Stimulated activated CD8-positive, alpha-beta memory T cell treated with anti-CD3 and anti-CD28 coated beads, Interleukin-4, amount 100 ng/mL, for 48 hours (primary cell): ENCODE measurements around the gene EPRS1.
"Not testable (repeated sequence)": the region's sequence is repeated elsewhere in the genome, so short reads cannot be mapped to it uniquely, and the experiment has no call there.

Experiments
- DNase-seq: peaks from one replicate; pipeline ENCODE4 v3.0.0-alpha.2; 2020

The EPRS1 gene

DNA sequence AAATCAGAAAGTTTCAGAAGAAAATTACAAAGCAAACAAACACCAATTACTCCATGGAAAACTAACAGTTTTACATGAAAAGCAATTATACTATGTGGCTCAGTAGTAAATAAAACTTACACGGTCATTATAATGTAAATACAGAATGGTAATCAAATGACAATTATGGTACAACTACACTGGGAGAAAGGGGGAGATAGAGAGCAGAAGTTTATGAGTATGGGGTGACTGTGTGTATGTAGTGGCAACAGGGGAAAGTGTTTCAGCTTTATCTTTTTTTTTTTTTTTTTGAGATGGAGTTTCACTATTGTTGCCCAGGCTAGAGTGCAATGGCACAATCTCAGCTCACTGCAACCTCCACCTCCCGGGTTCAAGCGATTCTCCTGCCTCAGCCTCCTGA is 8.5 kb downstream of the EPRS1 start:
- not testable (repeated sequence) for DNase-seq

DNA sequence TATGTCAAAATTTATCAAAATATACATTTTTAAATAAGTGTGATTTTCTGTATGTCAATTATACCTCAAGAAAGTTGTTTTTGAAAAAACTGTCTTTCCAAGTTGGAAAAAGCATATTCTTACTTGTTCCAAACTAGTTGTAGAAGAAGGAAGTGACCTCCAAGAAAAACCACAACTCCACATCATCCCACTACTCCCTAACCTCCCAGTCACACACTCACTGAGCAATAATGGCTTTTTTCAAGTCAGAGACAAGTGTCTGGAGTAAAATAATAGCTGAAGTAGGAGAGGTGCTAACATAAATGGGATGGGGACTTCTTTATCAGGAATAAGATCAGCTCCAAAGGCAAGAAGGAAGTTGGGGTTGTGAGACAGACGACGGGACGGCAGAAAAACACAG is 13.4 kb downstream of the EPRS1 start:
- DNase-seq: no peak

DNA sequence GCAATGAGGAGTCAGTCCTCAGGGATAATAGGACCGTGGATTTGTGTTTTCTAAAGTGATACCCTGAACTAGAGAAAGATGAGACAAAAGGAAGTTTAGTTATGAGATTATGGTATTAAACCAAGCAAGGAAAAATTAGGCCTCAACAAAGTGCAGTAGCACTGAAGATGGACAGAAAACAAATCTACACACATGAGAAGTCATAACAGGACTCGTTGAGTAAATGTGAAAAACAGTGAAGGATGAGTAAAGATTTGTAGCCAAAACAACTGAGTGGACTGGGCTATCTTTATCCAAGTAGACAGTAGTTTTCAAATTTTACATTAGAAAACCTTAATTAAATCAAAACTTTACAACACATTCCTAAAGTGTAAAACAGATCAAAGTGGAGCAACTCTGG is 15.0 kb downstream of the EPRS1 start:
- no peak for DNase-seq

DNA sequence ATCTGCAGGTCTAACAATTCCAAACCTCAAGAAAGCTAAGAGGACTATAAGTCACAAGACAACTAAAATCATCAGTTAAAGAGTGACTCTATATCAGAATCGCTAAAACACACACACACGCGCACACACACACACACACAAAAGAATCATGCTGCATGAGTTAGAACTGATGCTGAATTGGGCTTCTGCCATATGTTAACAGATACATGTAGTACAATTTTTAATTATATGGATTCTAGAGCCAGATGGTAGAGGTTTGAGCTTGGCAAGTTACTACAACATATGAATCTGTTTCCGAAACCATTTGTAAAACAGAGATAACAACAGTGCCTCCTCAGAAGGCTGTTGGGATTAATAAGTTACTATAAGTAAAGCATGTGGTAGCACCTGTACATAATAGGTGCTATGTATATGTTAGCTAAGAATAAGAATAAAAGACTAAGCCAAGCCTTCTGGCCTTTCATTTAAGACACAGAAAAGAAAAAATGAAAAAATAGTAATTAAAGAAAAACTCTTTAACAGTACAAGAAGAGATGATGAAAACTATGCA is 17.9 kb downstream of the EPRS1 start:
- no peak for DNase-seq

DNA sequence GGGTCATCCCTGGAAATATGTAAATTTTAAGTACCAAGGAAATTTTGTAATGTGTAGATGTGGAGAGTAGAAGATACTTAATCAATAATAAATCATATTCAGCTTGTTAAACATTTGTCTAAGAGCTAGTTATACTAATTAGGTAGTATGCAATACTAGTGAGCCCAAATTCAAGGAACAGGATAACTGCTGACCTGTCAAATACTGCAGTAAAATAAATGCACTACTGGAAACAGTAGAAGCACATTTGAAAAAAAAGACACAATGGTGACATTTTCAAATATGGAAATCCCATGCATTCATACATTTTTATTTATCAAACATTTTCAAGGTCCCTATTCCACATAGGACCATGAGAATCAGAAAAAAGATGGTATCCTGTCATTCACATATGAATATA is 27.2 kb downstream of the EPRS1 start:
- DNase-seq: no peak

DNA sequence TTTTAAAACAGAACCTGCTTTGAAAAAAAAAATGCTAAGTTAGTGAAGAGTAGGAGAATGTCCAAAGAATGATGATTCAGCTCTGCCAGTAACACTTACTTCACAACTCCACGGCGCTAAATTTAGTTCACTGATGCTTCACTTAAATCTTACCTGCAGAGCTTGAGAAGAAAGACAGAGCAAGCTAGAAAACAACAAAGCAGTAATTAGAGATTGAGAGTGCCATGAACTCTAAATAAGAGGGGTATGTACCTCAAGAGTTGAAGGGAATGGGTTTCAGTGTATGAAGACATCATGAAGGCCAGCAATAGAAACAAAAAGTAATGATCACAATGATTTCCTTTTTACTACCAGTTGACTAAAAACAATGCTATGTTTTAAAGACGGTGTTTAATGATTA is 32.8 kb downstream of the EPRS1 start:
- DNase-seq: no peak

DNA sequence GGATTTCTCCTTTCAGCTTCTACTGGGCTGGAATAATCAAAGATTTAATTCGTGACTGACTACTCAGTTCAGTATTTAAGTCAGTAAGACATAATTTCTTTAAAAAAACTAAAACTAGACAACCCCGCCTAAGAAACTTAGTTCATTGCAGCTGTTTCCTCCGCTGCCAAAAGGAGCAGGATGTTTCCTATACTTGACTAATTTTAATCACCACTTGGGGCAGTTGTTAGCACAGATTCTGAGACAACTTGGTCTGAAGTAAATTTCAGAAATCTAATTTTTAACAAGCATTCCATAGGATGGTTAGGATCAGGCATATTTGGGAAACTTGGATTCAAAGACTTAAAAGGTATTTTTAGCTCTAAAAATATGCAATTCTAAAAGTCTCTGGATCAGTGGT is 34.0 kb downstream of the EPRS1 start:
- no peak for DNase-seq

DNA sequence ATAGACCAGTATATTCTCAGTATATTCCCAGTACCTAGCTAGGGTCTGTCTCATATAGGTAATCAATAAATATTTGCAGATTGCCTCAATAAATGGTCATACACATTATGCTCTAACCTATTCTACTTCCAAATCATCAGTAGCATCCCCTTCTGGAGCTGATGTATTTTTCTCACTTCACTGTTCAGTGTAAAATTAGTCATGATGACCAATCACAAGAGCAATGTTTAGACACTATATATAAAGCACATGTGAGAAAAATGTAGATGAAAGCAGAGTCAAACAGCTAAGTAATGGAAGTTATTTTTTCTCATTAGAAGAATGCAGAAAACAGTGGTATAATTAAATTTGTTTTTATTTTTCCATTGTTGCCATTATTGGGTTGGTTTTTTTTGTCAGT is 34.7 kb downstream of the EPRS1 start:
- no peak for DNase-seq

DNA sequence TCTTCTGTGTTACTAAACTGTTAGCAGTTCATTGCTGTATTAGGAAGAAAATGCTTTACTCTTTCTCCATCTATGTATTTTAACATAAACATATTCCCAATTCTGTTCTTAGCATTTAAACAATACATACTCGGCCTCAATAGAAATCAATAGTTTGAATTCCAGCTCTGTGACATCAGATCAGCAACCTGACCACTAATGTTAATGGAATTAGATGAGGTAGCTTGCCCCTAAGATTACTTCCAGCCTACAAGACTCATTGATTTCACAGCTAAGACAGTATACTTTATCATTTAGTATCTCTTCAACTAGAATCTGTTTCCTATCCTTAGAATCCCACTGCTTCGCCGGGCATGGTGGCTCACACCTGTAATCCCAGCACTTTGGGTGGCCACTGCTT is 38.9 kb downstream of the EPRS1 start:
- DNase-seq: no peak

DNA sequence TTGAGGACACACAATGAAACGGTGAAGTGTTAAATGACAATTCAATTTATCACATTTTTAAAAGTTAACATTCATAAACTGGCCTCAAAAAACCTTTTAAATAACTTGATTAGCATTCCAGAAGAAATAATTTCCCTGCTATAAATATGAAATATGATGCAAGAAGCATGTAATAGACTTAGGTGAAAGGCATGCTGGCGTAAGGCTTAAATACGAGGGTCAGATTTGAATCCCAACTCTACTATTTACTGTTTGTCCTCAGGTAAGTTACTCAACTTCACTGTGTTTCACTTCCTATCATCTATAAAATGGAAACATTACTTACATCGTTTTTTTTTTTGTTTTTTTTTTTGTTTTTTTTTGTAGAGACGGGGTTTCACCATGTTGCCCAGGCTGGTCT is 40.8 kb downstream of the EPRS1 start:
- DNase-seq: no peak

DNA sequence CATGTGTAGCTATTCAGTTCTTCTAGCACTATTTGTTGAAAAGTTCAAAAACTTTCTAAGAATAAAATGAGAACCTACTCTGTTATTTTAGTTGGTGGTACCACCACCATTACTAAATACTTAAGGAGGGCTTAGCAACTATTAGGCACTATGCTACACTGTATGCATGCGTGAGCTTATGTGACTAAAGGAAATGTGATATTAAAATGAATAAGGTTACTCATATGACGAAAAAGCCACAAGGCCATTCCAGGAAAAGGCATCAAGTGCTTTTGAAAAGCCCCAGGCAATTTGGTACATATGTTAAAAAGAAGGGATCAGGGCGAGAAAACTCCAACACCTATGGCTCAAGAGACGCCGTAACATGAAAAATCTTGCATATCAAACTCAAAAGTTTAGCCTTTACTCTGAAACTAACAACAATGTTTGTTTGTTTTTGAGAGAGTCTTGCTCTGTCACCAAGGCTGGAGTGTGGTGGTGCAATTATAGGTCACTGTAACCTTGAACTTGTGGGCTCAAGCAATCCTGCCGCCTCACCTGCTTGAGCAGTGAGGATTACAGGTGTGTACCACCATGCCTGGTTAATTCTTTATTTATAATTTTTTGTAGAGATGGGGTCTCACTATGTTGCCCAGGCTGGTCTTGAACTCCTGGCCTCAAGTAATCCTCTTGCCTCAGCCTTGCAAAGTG is 42.5 kb downstream of the EPRS1 start:
- no peak for DNase-seq

DNA sequence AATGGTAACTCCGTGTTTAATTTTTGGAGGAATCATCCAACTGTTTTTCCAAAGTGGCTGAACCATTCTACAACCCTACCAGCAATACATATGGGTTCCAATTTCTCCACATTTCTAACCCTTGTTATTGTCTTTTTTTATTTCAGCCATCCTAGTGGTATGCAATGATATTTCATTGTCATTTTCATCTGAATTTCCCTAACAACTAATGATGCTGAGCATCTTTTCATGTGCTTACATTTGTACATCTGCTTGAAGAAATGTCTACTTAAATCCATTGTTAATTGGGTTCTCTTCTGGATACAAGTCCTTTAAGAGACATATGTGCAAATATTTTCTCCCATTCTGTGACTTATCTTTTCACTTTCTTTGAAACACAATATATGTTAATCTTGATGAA is 43.3 kb downstream of the EPRS1 start:
- DNase-seq: no peak

DNA sequence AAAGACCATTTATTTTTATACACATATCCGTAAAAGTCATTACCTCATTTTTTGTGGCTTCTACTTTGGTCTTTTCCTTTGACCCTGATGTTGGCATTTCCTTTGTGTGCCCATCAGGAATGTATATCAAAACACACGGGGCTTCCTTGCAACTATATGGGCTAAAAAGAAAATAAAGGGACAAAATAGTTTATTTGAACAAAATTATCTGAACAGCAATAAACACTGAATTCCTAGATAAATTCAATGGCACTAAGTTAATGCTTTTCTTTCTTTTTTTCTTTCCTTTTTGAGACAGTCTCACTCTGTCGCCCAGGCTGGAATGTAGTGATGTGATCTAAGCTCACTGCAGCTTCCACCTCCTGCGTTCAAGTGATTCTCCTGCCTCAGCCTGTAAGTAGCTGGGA is 45.2 kb downstream of the EPRS1 start:
- no peak for DNase-seq

DNA sequence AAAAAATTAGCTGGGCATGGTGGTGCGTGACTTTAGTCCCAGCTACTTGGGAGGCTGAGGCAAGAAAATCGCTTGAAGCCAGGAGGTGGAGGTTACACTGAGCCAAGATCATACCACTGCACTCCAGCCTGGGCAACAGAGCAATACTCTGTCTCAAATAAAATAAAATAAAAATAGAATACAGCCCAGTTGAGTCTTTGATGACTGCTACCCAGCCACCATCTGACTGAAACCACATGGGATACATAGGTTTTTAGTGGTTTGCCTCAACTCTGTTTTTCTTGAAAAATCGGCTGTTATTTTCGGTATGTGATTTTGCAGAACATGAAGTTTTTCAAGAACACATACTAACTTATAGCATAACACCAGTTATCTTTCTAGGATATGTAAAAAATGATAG is 46.5 kb downstream of the EPRS1 start:
- no peak for DNase-seq
